ENCODE results near the gene TMEM138. TPM values are rescaled to one million over a fixed set of nuclear protein-coding genes. Genes with fewer than 3 reads are reported as not detected.

TMEM138 gene
- total and polyA plus RNA-seq, 2 of the 13 experiments (the other 11 are each of a cell fraction or from before 2014, with no cell fraction given) = 43.5 to 61.0 TPM

GRCh38 chr11:61332797-61333549, 29.2 kb upstream of the TMEM138 start, which contains the start of the genes DDB1 and TKFC (continued):
- TF ChIP-seq, protein P1, sequence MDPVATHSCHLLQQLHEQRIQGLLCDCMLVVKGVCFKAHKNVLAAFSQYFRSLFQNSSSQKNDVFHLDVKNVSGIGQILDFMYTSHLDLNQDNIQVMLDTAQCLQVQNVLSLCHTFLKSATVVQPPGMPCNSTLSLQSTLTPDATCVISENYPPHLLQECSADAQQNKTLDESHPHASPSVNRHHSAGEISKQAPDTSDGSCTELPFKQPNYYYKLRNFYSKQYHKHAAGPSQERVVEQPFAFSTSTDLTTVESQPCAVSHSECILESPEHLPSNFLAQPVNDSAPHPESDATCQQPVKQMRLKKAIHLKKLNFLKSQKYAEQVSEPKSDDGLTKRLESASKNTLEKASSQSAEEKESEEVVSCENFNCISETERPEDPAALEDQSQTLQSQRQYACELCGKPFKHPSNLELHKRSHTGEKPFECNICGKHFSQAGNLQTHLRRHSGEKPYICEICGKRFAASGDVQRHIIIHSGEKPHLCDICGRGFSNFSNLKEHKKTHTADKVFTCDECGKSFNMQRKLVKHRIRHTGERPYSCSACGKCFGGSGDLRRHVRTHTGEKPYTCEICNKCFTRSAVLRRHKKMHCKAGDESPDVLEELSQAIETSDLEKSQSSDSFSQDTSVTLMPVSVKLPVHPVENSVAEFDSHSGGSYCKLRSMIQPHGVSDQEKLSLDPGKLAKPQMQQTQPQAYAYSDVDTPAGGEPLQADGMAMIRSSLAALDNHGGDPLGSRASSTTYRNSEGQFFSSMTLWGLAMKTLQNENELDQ (CRISPR knock-in tag; IDR thresholded peaks at IDR 0.05; ENCODE audit: borderline replicate concordance) = no peak; the same call in 1 of the 2 replicates
- peak; percentile 53; the same call in 1 of the 2 replicates for TF ChIP-seq GTF3A (CRISPR knock-in tag; conservative IDR thresholded peaks at IDR 0.05)
- peak; percentile 76; the same call in 1 of the 2 replicates for TF ChIP-seq ZNF589 (CRISPR knock-in tag; conservative IDR thresholded peaks at IDR 0.05)
- TF ChIP-seq PCBP1 (IDR thresholded peaks at IDR 0.05; ENCODE audit: borderline replicate concordance, low read depth, low read length) = peak; percentile 74; the same call in 1 of the 2 replicates
- TF ChIP-seq, protein P2, sequence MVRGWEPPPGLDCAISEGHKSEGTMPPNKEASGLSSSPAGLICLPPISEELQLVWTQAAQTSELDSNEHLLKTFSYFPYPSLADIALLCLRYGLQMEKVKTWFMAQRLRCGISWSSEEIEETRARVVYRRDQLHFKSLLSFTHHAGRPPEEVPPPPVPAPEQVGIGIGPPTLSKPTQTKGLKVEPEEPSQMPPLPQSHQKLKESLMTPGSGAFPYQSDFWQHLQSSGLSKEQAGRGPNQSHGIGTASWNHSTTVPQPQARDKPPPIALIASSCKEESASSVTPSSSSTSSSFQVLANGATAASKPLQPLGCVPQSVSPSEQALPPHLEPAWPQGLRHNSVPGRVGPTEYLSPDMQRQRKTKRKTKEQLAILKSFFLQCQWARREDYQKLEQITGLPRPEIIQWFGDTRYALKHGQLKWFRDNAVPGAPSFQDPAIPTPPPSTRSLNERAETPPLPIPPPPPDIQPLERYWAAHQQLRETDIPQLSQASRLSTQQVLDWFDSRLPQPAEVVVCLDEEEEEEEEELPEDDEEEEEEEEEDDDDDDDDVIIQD (CRISPR knock-in tag; IDR thresholded peaks at IDR 0.05; ENCODE audit: low read depth) = no peak
- TF ChIP-seq KDM5A (IDR thresholded peaks at IDR 0.05; ENCODE audit: borderline replicate concordance, low read length) = peak; percentile 80
- 0 out of 2 replicates have a peak, but pooled peaks have one; percentile 68 for TF ChIP-seq ZNF816 (CRISPR knock-in tag; IDR thresholded peaks at IDR 0.05; ENCODE audit: borderline replicate concordance)
- peak; percentile 42 for TF ChIP-seq ATF3 (CRISPR knock-in tag; IDR thresholded peaks at IDR 0.05)
- TF ChIP-seq DMTF1 (CRISPR knock-in tag; IDR thresholded peaks at IDR 0.05) = peak; percentile 98; the same call in 1 of the 2 replicates
- no peak for TF ChIP-seq ZNF674 (CRISPR knock-in tag; IDR thresholded peaks at IDR 0.05; ENCODE audit: low read depth)
- TF ChIP-seq, protein P3, sequence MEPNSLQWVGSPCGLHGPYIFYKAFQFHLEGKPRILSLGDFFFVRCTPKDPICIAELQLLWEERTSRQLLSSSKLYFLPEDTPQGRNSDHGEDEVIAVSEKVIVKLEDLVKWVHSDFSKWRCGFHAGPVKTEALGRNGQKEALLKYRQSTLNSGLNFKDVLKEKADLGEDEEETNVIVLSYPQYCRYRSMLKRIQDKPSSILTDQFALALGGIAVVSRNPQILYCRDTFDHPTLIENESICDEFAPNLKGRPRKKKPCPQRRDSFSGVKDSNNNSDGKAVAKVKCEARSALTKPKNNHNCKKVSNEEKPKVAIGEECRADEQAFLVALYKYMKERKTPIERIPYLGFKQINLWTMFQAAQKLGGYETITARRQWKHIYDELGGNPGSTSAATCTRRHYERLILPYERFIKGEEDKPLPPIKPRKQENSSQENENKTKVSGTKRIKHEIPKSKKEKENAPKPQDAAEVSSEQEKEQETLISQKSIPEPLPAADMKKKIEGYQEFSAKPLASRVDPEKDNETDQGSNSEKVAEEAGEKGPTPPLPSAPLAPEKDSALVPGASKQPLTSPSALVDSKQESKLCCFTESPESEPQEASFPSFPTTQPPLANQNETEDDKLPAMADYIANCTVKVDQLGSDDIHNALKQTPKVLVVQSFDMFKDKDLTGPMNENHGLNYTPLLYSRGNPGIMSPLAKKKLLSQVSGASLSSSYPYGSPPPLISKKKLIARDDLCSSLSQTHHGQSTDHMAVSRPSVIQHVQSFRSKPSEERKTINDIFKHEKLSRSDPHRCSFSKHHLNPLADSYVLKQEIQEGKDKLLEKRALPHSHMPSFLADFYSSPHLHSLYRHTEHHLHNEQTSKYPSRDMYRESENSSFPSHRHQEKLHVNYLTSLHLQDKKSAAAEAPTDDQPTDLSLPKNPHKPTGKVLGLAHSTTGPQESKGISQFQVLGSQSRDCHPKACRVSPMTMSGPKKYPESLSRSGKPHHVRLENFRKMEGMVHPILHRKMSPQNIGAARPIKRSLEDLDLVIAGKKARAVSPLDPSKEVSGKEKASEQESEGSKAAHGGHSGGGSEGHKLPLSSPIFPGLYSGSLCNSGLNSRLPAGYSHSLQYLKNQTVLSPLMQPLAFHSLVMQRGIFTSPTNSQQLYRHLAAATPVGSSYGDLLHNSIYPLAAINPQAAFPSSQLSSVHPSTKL (CRISPR knock-in tag; IDR thresholded peaks at IDR 0.05) = 0 out of 2 replicates have a peak, but pooled peaks have one; percentile 31
